Tibial nerve (tissue), 4 donors: Measurements from ENCODE around the gene MRPS23.

Experiments
- EP300 ChIP-seq, 2 donors: sonication (generic); formaldehyde crosslinking; IDR thresholded peaks; one replicate each; pipeline ENCODE4 v1.6.1; 2017; ENCODE audit warnings: antibody characterized with exemption in 2 of 2, mild to moderate bottlenecking in 1 of 2
- POLR2A ChIP-seq, 2 donors: fragments of 450-650 bp; IDR thresholded peaks; one replicate each; pipeline ENCODE4 v1.6.1; 2017; ENCODE audit warnings: antibody characterized with exemption in 2 of 2, mild to moderate bottlenecking in 2 of 2, moderate library complexity in 2 of 2
- TF ChIP-seq, protein P1 (sequence below), 5 experiments: fragments of 200-600 bp in 3 of 5; fragments of 450-650 bp in 2 of 5; sonication (generic) in 3 of 5; IDR thresholded peaks; one replicate each; pipeline ENCODE4 v1.5.1; 2016 to 2019; ENCODE audit warnings: antibody characterized with exemption in 5 of 5, mild to moderate bottlenecking in 3 of 5, moderate library complexity in 2 of 5

DNA sequence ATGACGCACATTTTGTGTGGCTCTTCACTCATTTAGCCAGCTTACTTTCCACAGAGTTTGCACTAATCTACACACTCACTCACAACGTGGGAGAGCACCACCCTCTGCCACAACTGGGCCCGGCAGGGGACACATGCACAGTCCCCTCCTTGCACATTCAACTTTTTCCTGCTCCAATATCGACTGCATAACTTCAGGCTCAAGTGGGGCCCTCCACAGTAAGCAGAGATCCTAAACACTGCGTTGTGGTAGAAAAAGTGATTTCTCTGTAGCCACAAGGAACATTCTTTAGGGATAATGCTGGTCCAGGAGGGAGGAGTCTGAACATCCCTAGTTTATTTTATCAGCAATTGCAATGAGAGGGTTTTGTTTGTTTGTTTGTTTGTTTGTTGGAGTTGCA lies 40.0 kb downstream of the MRPS23 start:
- TF ChIP-seq, protein P1, sequence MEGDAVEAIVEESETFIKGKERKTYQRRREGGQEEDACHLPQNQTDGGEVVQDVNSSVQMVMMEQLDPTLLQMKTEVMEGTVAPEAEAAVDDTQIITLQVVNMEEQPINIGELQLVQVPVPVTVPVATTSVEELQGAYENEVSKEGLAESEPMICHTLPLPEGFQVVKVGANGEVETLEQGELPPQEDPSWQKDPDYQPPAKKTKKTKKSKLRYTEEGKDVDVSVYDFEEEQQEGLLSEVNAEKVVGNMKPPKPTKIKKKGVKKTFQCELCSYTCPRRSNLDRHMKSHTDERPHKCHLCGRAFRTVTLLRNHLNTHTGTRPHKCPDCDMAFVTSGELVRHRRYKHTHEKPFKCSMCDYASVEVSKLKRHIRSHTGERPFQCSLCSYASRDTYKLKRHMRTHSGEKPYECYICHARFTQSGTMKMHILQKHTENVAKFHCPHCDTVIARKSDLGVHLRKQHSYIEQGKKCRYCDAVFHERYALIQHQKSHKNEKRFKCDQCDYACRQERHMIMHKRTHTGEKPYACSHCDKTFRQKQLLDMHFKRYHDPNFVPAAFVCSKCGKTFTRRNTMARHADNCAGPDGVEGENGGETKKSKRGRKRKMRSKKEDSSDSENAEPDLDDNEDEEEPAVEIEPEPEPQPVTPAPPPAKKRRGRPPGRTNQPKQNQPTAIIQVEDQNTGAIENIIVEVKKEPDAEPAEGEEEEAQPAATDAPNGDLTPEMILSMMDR (IDR thresholded peaks at IDR 0.05) = no peak
- TF ChIP-seq POLR2A (IDR thresholded peaks at IDR 0.05) (no peak), EP300 (IDR thresholded peaks at IDR 0.05) (no peak)
